ENCODE results near the gene PLEKHM3.

- TF ChIP-seq CTCF (IDR thresholded peaks at IDR 0.05; ENCODE audit: extremely low read depth in 1 of 2, insufficient read depth in 1 of 2, low read depth in 1 of 2, low read length in 2 of 2) (no peak), EZH2 (IDR thresholded peaks at IDR 0.05; ENCODE audit: borderline replicate concordance, low read depth, low read length, severe bottlenecking) (no peak), POLR2AphosphoS5 (IDR thresholded peaks at IDR 0.05; ENCODE audit: insufficient read depth, low read depth, low read length) (no peak), MYC (IDR thresholded peaks at IDR 0.05; ENCODE audit: low read depth, low read length) (no peak), POLR2A (IDR thresholded peaks at IDR 0.05; ENCODE audit: low read depth, low read length) (no peak), JUN (IDR thresholded peaks at IDR 0.05; ENCODE audit: borderline replicate concordance, insufficient read depth, insufficient read length, low read depth) (no peak), GATA2 (IDR thresholded peaks at IDR 0.05; ENCODE audit: insufficient read depth, insufficient read length, low read depth, low read length) (no peak), MAX (IDR thresholded peaks at IDR 0.05; ENCODE audit: insufficient read depth, insufficient read length) (no peak)
Observed at GRCh38 chr2:208017721-208018120, 7.6 kb downstream of the PLEKHM3 start.
